Ascending aorta (tissue), 2 donors: ENCODE data around the gene ARHGAP40. TPM values are rescaled to one million over a fixed set of nuclear protein-coding genes. Genes with fewer than 3 reads are reported as not detected.

Source experiments
- DNase-seq, 2 donors: peaks; one replicate each; pipeline ENCODE4 v3.0.0-alpha.2; 2019; ENCODE audit warnings: low spot score in 2 of 2
- H3K27ac ChIP-seq, 2 donors: fragments of 200-600 bp; sonication (generic); one replicate each; pipeline ENCODE4 v1.5.1; 2016 to 2017; ENCODE audit warnings: mild to moderate bottlenecking in 1 of 2
- H3K27me3 ChIP-seq: fragments of 200-600 bp; sonication (generic); one replicate; pipeline ENCODE4 v1.5.1; 2017
- H3K36me3 ChIP-seq, 2 donors: fragments of 200-600 bp; sonication (generic); one replicate each; pipeline ENCODE4 v1.5.1; 2016
- H3K4me1 ChIP-seq, 2 donors: fragments of 200-600 bp; sonication (generic); one replicate each; pipeline ENCODE4 v1.5.1; 2016 to 2017; ENCODE audit warnings: mild to moderate bottlenecking in 1 of 2
- H3K4me3 ChIP-seq, 2 donors: fragments of 200-600 bp; sonication (generic); one replicate each; pipeline ENCODE4 v1.5.1; 2016 to 2017; ENCODE audit warnings: mild to moderate bottlenecking in 1 of 2
- H3K9me3 ChIP-seq, 2 donors: fragments of 200-600 bp; sonication (generic); one replicate each; pipeline ENCODE4 v1.5.1; 2016
- intact Hi-C: fragments of 100-400 bp; cut with DNase I; formaldehyde crosslinking; loops from one replicate; pipeline ENCODE4 v1.15.1; 2023
- total RNA-seq: library from RNA; depleted of rRNA; stranded (reverse); fragments of >200 nt; gene quantifications from one replicate; pipeline ENCODE4 v1.1.0, GENCODE V29; 2016
- TF ChIP-seq, protein P1 (sequence below), 3 experiments: fragments of 200-600 bp in 2 of 3; fragments of 450-650 bp in 1 of 3; sonication (generic) in 2 of 3; IDR thresholded peaks; one replicate each; pipeline ENCODE4 v1.5.1; 2016 to 2019; ENCODE audit warnings: antibody characterized with exemption in 3 of 3, mild to moderate bottlenecking in 1 of 3, moderate library complexity in 1 of 3

ARHGAP40 gene
- total RNA-seq, 1 donor from 2014 or later: not detected

DNA sequence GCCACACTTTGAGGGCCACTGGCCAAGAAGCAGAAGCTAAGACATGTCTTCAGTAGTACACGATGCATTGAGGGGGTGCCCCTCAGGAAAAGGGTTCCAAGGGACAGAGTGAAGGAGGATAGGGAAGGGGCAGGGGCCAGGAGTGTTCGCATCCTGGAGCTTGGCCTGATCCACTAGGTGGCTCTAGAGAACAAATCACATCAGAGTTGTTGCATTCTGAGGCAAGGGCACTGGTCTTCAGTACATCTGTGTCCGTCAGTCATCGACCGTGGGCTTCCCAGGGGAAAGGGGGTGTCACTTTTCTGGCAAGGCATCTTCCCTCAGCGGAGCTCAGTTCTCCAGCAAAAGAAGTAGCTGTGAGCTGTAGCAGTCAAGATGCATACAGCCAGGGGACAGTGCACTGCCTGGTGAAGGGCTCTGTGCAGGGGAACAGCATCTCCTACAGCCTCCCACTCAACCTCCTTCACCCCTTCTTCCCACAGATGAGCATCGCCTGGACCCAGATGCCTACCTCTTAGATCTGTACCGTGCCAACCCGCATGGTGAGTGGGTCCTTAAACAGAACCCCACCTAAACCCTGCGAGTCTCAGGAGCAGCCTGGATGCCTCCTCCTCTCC is 47.8 kb downstream of the ARHGAP40 start:
- H3K27ac ChIP-seq: no peak overlapping the region
- H3K9me3 ChIP-seq: no peaks in the 10 kb centered on the region
- intact Hi-C loops: loop anchor here (2.0 to 5.0 kb wide), 2 partner anchors 79 to 143 kb away; no protein-coding TSS in a partner anchor
- no peaks in the 10 kb centered on the region for H3K4me1 ChIP-seq
- TF ChIP-seq, protein P1, sequence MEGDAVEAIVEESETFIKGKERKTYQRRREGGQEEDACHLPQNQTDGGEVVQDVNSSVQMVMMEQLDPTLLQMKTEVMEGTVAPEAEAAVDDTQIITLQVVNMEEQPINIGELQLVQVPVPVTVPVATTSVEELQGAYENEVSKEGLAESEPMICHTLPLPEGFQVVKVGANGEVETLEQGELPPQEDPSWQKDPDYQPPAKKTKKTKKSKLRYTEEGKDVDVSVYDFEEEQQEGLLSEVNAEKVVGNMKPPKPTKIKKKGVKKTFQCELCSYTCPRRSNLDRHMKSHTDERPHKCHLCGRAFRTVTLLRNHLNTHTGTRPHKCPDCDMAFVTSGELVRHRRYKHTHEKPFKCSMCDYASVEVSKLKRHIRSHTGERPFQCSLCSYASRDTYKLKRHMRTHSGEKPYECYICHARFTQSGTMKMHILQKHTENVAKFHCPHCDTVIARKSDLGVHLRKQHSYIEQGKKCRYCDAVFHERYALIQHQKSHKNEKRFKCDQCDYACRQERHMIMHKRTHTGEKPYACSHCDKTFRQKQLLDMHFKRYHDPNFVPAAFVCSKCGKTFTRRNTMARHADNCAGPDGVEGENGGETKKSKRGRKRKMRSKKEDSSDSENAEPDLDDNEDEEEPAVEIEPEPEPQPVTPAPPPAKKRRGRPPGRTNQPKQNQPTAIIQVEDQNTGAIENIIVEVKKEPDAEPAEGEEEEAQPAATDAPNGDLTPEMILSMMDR (IDR thresholded peaks at IDR 0.05): no peak
- no peak overlapping the region for H3K4me3 ChIP-seq
- H3K36me3 ChIP-seq: no peaks in the 10 kb centered on the region
- DNase-seq: no peak
- peaks cover 6% of the 10 kb centered on the region for H3K27me3 ChIP-seq

DNA sequence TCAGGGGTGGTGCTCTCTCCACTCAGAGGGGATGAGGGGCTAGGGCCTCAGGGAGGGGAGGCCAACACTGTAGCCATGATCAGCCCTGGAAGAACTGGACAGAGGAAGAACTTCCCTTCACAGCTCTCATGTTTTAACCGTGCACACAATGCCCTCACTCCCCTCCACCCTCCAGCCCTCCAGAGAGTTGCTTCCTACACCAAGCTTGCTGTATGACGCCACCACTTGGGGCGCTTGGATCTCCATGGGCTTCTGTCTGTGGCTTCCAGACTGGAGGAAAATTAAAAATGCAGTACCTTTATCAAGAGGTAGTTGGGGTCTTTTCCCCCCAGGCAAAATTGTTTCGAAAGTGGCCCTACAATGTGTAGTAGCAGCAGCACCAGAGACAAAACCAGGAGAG is 48.4 kb downstream of the ARHGAP40 start:
- no peaks in the 10 kb centered on the region for H3K9me3 ChIP-seq
- H3K27me3 ChIP-seq: peaks cover 6% of the 10 kb centered on the region
- no peaks in the 10 kb centered on the region for H3K36me3 ChIP-seq
- no peak overlapping the region for H3K4me3 ChIP-seq
- intact Hi-C loops: no loop called here
- H3K27ac ChIP-seq: no peak overlapping the region
- TF ChIP-seq, protein P1 (IDR thresholded peaks at IDR 0.05): no peak
- no peaks in the 10 kb centered on the region for H3K4me1 ChIP-seq
- DNase-seq: no peak

GRCh38 chr20:38651154-38651553 is 49.5 kb downstream of the ARHGAP40 start:
- no peaks in the 10 kb centered on the region for H3K9me3 ChIP-seq
- H3K4me3 ChIP-seq: no peak overlapping the region
- no peaks in the 10 kb centered on the region for H3K36me3 ChIP-seq
- H3K27ac ChIP-seq: no peak overlapping the region
- TF ChIP-seq, protein P1 (IDR thresholded peaks at IDR 0.05): no peak
- DNase-seq: no peak
- H3K4me1 ChIP-seq: no peaks in the 10 kb centered on the region
- no peaks in the 10 kb centered on the region for H3K27me3 ChIP-seq
- intact Hi-C loops: no loop called here

DNA sequence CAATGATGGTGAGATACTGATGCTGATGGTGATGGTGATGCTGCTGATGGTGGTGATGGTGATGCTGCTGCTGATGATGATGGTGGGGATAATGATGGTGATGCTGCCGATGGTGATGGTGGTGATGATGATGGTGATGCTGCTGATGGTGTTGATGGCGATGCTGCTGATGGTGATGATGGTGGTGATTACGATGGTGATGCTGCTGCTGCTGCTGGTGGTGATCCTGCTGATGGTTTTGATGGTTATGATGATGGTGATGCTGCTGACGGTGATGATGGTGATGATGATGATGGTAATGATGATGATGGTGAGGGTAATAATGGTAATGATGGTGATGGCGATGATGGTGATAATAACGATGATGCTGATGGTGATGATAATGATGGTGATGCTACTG is 50.0 kb downstream of the ARHGAP40 start:
- DNase-seq: no peak
- no peaks in the 10 kb centered on the region for H3K27me3 ChIP-seq
- H3K27ac ChIP-seq: no peak overlapping the region
- no peaks in the 10 kb centered on the region for H3K9me3 ChIP-seq
- H3K4me1 ChIP-seq: no peaks in the 10 kb centered on the region
- TF ChIP-seq, protein P1 (IDR thresholded peaks at IDR 0.05): no peak
- intact Hi-C loops: no loop called here
- no peak overlapping the region for H3K4me3 ChIP-seq
- H3K36me3 ChIP-seq: no peaks in the 10 kb centered on the region

GRCh38 chr20:38652995-38653394 is 51.4 kb downstream of the ARHGAP40 start:
- intact Hi-C loops: no loop called here
- no peaks in the 10 kb centered on the region for H3K36me3 ChIP-seq
- H3K27ac ChIP-seq: no peak overlapping the region
- TF ChIP-seq, protein P1 (IDR thresholded peaks at IDR 0.05): no peak
- no peaks in the 10 kb centered on the region for H3K27me3 ChIP-seq
- no peaks in the 10 kb centered on the region for H3K9me3 ChIP-seq
- H3K4me1 ChIP-seq: no peaks in the 10 kb centered on the region
- no peak for DNase-seq
- no peak overlapping the region for H3K4me3 ChIP-seq

DNA sequence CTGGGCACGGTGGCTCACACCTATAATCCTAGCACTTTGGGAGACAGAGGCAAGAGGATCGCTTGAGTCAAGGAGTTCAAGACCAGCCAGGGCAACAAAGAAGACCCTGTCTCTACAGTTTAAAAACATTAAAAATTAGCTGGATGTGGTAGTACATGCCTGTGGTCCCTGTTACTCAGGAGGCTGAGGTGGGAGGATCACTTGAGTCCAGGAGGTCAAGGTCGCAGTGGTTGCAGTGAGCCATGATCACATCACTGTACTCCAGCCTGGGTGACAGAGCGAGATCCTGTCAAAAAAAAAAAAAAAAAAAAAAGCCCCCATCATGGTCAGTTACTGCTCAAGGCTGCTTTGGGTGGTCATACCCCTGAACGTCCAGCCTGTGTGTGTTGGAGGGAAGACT is 55.8 kb downstream of the ARHGAP40 start:
- no peaks in the 10 kb centered on the region for H3K4me1 ChIP-seq
- no peaks in the 10 kb centered on the region for H3K27me3 ChIP-seq
- H3K27ac ChIP-seq: no peak overlapping the region
- intact Hi-C loops: no loop called here
- DNase-seq: no peak
- H3K9me3 ChIP-seq: no peaks in the 10 kb centered on the region
- no peak overlapping the region for H3K4me3 ChIP-seq
- TF ChIP-seq, protein P1 (IDR thresholded peaks at IDR 0.05): no peak
- H3K36me3 ChIP-seq: no peaks in the 10 kb centered on the region
